GM19193 (cell line): ENCODE results near the gene PAPPA.

ENCODE experiments used
- POLR2A ChIP-seq: IDR thresholded peaks from 4 replicates; pipeline ENCODE4 v1.6.1; 2011; ENCODE audit not compliant: insufficient read depth, insufficient read length; ENCODE audit errors: extremely low read depth

The PAPPA gene

GRCh38 chr9:116393198-116393597 lies 239.6 kb downstream of the PAPPA start:
- no peak for TF ChIP-seq POLR2A

- TF ChIP-seq POLR2A = no peak
These were observed 240.5 kb downstream of the PAPPA start for GRCh38 chr9:116394070-116394469.

DNA sequence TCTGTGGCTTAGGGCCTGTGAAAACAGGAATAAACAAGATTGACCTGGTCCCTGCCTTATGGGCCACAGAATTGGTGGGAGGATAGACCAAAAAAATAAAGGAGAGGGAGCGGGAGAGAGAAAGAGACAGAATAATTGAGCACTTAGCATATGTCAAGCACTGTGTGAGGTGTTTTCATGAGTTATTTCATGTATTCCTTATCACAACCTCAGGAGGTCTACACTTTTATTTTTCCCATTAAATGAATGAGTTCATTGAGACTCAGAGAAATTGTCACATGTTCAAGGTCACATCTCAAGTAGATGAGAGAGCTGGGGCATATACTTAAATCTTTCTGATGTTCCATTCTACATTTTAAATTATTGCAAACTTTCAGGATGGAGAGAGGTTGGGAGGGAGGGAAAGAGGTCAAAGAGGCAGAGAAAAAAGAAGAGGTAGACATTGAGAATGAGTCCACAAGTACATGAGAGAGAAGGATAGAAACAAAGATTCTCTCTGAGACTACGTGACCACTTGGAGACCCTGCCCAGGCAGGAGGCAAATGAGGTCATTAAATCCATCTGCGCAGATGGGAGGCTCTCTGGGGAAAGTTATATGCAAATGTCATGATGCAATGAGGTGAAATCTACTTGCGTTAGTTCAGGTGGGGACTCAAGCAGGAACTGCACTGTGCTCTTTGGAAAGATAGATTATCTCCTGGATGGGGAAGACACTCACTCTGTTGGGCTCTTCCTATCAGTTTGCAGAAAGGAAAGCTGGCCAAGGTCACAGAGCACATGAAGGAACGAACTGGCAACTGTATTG lies 241.5 kb downstream of the PAPPA start:
- no peak for TF ChIP-seq POLR2A

DNA sequence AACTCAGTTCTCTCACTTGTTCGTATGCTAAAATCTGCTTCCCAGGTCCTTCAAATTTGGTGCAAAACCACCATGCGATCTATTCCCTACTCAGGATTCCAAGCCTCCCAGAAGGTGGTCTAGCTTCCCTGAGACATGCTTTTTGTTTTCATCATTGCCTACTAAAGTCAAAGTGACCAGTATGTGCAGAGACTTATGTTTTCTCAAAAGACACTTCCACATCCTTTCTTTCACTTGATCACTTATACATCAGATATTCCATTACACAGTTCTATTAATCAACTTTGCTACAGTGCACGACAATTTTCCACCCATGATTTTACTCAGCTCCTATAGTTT lies 242.1 kb downstream of the PAPPA start:
- no peak for TF ChIP-seq POLR2A

DNA sequence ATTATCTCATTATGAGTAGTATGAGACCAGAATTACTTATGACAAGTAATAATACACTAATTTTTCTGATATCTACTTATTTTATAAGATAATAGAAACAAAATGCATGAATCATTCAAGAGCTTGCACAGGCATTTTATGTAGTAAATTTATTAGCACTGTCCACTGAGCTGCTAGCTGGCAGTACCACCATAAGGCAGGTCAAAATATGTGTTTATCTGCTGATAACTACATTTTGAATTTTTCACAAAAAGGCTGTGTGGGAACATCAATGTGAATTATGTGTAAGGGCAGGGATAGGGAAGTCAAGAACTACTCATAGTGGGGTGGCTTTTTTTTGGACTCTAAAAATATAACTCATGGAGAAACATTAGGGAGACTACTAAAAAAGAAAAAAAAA lies 249.6 kb downstream of the PAPPA start:
- TF ChIP-seq POLR2A = no peak

GRCh38 chr9:116404228-116404627 lies 250.6 kb downstream of the PAPPA start:
- TF ChIP-seq POLR2A = no peak

DNA sequence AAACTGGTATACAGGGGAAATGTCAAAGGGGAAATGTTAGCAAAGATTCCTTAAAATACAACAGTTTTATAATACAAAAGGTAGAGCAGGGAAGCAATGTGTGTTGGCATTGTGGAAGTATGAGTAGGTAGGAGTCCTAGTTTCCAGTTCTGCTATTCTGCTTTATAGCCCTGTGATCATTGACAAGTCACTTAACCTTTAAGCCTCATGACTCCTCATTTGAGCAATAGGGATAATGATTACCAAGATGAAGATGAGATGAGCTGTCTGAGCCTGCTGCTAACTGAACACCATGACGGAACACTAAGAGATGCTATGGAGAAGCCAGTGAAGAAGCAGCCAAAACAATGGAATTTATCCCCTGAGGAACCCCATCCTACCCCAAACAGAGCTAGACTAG lies 251.7 kb downstream of the PAPPA start:
- no peak for TF ChIP-seq POLR2A

DNA sequence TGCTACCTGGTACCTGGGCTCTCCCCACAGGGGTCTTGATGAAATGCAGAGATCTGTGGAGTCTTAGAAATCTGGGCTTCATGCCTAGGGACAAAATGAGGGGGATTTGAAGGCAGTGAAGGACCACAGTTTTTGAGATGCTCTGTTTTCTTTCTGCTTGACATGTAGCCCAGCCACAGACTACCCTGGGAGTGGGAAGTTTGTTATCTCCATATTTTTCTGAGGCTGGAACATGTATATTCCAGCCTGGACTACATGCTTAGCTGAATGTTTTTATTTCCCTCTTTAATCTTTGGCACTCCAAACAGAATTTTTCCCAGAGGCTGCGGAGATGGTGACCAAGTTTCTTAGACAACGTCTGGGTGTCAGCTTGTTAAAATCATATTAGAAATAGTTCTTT lies 252.9 kb downstream of the PAPPA start:
- TF ChIP-seq POLR2A = no peak

GRCh38 chr9:116409129-116409528 lies 255.5 kb downstream of the PAPPA start:
- no peak for TF ChIP-seq POLR2A

DNA sequence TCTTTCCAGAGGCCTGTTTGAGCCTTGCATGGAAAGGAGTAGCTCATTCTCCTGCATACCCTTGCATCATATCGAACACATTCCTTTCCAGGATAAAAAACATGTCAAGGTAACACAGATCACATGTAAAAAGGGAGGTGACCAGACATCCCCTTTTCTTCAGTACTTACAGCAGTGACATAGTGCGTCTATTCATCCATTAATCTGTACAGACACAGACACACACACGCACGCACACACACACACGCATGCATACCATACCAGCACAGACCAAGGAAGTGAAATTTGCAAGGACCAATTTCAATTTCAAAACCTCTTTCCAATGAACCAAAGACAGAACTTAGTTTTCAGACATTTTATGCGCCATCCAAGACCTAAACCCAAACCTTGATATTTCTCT lies 256.0 kb downstream of the PAPPA start:
- TF ChIP-seq POLR2A = no peak

- TF ChIP-seq POLR2A = no peak
These were observed 257.9 kb downstream of the PAPPA start for GRCh38 chr9:116411506-116411905.

DNA sequence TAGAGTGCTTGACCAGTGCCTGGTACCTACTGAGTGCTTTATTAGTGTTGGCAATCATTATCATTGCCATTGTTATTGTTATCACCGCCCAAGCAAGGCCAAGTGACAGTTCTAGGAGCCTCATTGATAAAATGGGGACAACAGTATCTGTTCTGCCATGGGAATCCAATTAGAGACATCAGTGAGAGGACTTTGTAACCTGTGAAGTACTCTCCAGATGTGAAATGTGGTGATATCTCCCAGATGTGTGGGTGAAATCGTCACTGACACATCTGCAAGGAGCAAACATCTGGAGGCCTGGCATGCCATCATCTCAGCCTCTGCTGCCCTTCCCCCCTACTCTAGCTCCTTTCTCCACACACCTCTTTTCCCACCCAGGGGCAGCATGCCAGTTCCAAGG lies 260.8 kb downstream of the PAPPA start:
- no peak for TF ChIP-seq POLR2A

- TF ChIP-seq POLR2A = no peak
These were observed 262.8 kb downstream of the PAPPA start for GRCh38 chr9:116416421-116416820.

- no peak for TF ChIP-seq POLR2A
These were observed 263.9 kb downstream of the PAPPA start for GRCh38 chr9:116417464-116417863.

DNA sequence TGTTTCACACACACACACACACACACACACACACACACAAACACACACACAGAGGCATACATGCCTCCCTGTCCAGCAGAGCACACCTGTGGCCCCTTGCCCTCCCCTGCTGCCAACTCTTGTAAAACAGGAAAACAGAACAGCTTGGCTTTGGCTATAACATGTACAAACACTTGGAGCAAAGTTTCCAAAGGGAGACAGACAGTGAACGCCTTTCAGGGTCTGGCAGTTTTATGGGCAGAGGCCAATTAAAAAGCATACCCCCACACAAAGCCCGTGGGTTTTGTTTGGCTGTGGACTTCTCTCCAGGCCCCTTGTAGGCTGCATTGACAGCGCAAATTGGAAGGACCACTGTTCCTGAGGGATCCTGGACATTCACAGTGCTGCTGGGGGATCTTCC lies 265.6 kb downstream of the PAPPA start:
- TF ChIP-seq POLR2A = no peak

GRCh38 chr9:116420993-116421538 lies 267.5 kb downstream of the PAPPA start:
- TF ChIP-seq POLR2A = no peak
